NCI-H2171 (cell line): Measurements from ENCODE around the gene TGDS.

Source experiments
- DNase-seq: peaks from one replicate; lab custom pipeline; 2025; lab: John Stamatoyannopoulos, UW

The TGDS gene

GRCh38 chr13:94601446-94602431, 5.8 kb upstream of the TGDS start, which contains the start of gene GPR180:
GPR180 (plus strand) TSS chr13:94601857; CDS start chr13:94601928, 71 bp downstream.
- DNase-seq = peak; percentile 99

DNA sequence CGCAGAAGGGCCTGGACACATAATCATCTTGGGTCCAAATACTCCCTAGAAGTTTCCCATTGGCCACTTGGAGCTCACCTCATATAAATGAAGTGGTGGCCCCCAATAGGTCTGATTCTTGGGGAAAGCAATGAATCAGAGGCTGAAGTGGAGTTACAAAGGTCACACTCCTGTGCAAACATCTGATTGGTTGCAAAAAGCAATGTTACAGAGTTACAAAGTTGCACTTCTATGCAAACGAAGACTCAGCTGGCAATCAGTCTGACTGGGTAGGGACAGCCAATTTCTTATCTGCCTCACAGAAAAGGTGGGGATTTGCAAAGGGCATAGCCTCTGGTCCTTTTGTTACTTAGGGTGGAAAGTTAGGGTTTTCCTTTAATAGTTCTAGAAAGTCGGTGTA, 3.9 kb upstream of the TGDS start:
- DNase-seq = no peak

- DNase-seq = no peak
Observed at GRCh38 chr13:94598281-94598680, 2.3 kb upstream of the TGDS start.

DNA sequence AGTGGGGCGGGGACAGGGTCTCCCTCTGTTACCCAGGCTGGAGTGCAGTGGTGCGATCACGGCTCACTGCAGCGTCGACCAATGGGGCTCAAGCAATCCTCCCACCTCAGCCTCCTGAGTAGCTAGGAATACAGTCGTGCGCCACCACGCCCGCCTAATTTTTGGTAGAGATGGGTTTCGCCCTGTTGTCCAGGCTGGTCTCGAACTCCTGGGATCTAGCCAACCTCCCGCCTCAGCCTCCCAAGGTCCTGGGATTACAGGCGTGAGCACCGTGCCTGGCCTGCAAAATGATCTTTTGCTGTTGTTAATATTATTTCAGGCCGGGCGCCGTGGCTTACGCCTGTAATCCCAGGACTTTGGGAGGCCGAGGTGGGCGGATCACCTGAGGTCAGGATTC, 621 bp upstream of the TGDS start:
- DNase-seq = no peak

- no peak for DNase-seq
Observed at GRCh38 chr13:94595001-94595949, 677 bp downstream of the TGDS start.

GRCh38 chr13:94590744-94591143, 5.2 kb downstream of the TGDS start:
- DNase-seq = no peak

- no peak for DNase-seq
Observed at GRCh38 chr13:94588541-94588940, 7.4 kb downstream of the TGDS start.

DNA sequence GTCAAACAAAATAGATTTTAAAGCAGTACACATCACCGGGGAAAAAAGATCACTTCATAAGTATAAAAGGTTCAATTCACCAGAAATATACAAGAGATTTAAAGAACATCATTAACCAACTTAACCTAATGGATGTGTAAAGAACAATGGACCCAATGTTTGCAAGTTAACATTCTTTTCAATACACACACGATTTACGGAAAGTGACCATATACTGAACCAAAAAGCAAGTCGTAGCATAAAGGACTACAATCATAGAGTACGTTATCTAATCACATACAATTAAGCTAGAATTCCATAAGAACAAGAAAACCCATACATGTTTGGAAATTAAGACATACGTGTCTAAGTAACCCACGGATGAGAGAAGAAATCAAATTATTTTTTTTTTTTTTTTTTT, 9.6 kb downstream of the TGDS start:
- DNase-seq = no peak

GRCh38 chr13:94585543-94586101, 10.3 kb downstream of the TGDS start:
- no peak for DNase-seq

DNA sequence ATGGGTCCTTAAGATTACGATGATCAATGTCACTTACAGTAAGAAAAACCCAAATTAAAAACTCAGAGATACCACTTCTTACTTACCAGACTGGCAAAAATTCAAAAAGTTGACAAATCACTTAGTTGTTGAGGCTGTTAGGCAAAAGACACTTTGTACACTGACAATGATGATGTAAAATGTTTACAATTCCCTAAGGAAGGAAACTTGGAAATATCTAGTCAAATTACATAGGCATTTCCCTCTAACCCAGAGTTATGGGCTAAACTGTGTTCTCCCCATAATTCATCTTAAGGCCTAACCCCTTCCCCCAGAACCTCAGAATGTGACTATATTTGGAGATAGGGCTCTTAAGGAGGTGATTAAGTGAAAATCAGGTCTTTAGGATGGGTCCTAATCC, 12.0 kb downstream of the TGDS start:
- no peak for DNase-seq

GRCh38 chr13:94579063-94579462, 16.9 kb downstream of the TGDS start:
- DNase-seq = no peak

GRCh38 chr13:94569615-94570014, 26.3 kb downstream of the TGDS start:
- DNase-seq = no peak

DNA sequence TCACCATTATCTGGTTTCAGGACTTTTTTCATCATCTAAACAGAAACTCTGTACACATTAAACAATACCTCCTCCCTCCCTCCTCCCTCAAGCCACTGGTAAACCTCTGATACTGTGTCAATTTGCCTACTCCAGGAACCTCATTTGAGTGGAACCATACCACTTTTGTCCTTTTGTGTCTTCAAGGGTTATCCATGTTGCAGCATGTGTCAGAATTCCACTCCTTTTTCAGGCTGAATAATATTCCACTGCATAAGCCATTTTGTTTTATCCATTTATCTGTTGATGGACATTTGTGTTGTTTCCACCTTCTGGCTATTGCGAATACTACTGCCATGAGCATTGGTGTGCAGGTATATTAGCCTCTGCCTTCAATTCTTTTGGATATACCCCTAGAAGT, 27.5 kb downstream of the TGDS start:
- DNase-seq = no peak

GRCh38 chr13:94567581-94567980, 28.4 kb downstream of the TGDS start:
- no peak for DNase-seq

GRCh38 chr13:94561126-94561525, 34.8 kb downstream of the TGDS start:
- no peak for DNase-seq

DNA sequence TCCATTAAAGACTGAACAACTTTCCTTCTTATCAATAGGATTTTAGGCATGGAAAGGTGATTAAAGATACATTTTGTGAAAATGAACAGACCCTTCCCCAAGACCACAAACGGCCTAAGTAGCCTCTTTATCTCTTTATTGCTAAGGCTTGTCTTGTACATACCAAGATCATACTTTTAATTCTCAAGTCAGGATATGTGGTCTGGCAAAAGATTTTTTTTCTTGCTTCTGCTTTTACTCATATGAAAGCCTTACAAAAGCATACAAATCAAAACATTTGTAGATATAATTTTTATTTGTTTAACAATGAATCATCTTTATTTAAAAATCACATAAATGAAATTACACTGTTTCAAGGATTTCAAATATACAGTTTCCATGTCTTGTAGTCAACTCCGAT, 35.8 kb downstream of the TGDS start:
- no peak for DNase-seq

GRCh38 chr13:94559222-94559795, 36.6 kb downstream of the TGDS start:
- DNase-seq = no peak

- DNase-seq = no peak
Observed at GRCh38 chr13:94558716-94559115, 37.2 kb downstream of the TGDS start.

DNA sequence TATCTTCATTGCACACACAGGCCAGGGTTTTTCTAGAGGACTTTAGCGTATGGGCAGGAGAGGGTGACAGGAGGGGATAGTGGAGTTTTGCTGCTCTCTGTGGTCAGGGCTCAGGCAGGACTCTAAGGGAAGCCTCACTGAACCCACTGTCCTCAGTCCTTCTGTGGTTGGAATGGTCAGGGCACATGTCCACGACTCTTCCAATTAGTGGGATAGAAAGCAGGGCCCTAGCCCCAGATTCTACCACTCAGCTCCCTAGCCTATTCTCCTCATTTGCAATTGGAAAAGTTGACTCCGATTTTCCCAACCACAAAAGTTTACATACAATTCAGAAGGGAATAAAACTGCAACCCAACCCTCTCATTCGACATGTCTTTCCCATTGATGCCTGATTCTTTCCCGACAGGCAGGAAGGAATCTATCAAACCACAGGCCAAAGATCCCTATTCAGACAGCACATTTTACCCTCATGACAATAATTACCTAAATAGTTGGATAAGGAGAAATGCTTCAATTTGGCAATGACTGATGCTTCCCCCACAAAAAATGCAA, 38.2 kb downstream of the TGDS start:
- DNase-seq = no peak

- no peak for DNase-seq
Observed at GRCh38 chr13:94556621-94557020, 39.3 kb downstream of the TGDS start.

- DNase-seq = no peak
Observed at GRCh38 chr13:94556041-94556440, 39.9 kb downstream of the TGDS start.

- no peak for DNase-seq
Observed at GRCh38 chr13:94553766-94554165, 42.2 kb downstream of the TGDS start.
